ENCODE data around the gene FCER2. TPM values are rescaled to one million over a fixed set of nuclear protein-coding genes. Genes with fewer than 3 reads are reported as not detected.
"Not testable (repeated sequence)": the region's sequence is repeated elsewhere in the genome, so short reads cannot be mapped to it uniquely, and the experiment has no call there.

The FCER2 gene
- total and polyA plus RNA-seq, 2 of the 13 experiments (the other 11 are each of a cell fraction or from before 2014, with no cell fraction given): not detected

DNA sequence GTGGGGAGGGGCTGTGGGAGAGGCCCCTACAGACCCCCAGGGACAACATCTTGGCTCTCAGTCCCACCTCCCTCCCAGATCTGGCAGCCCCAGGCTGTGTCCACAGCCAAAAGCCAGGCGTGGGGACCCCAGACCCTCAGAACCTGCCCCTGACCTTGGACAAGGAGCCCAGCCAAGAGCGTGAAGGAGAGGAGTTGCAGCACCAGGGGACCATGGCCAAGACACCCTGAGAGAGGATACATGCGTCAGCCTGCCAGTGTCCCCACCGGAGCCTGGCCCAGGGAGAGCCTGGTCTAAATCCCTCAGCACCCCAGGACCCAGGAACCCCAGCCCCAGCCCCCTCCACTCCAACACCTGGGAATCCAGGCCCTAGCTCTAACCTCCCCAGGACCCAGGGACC, 44.4 kb upstream of the FCER2 start:
- DNase-seq (ENCODE audit: low spot score); H3K4me2 ChIP-seq (ENCODE audit: low read depth, low read length); in situ Hi-C loops (cut with HindIII; ENCODE audit: extremely low pct_ligation_motif_present, low pct_unique_long_range_greater_than_20kb); H3K27ac ChIP-seq (ENCODE audit: extremely low read length, insufficient read depth, low read length); H3K9me3 ChIP-seq (ENCODE audit: low read length); H2AFZ ChIP-seq (ENCODE audit: low read length); intact Hi-C loops (cut with micrococcal nuclease; ENCODE audit: unreplicated experiment); H4K20me1 ChIP-seq (ENCODE audit: insufficient read depth, low read length); ATAC-seq; FAIRE-seq; H3K4me3 ChIP-seq (replicated peaks in 1 of 3; ENCODE audit: insufficient read depth in 1 of 3, low read depth in 2 of 3, low read length in 3 of 3); CTCF ChIA-PET (ENCODE audit: low intra/inter-chr PET ratio, low total read pairs); H3K36me3 ChIP-seq (replicated peaks in 1 of 2; ENCODE audit: control insufficient read depth in 1 of 2, insufficient read depth in 2 of 2, low read length in 2 of 2); BruUV-seq (replicated peaks); H3K79me2 ChIP-seq (ENCODE audit: insufficient read depth, low read length); H3K4me1 ChIP-seq (ENCODE audit: insufficient read depth, low read length); H3K9ac ChIP-seq (ENCODE audit: insufficient read depth, low read depth, low read length); POLR2A ChIA-PET: not testable (repeated sequence)
- WGBS (ENCODE audit: low lambda C conversion rate): 49% methylated on average over 4 of the region's 4 CpGs
- H3K27me3 ChIP-seq (ENCODE audit: control insufficient read depth in 1 of 2, insufficient read depth in 2 of 2, low read length in 2 of 2): peaks cover 5 to 18% of the 10 kb centered on the region in 2 experiments; a peak in 2 of 5 replicates

GRCh38 chr19:7744871-7745650, 43.1 kb upstream of the FCER2 start:
- ChIA-PET CTCF (ENCODE audit: low intra/inter-chr PET ratio, low total read pairs) (no interaction called here), POLR2A (no interaction called here)
- WGBS (ENCODE audit: low lambda C conversion rate): 16% methylated on average over 8 of the region's 12 CpGs
- Histone ChIP-seq H3K4me2 (ENCODE audit: low read depth, low read length) (no peak overlapping the region), H2AFZ (ENCODE audit: low read length) (no peak overlapping the region), H3K4me1 (ENCODE audit: insufficient read depth, low read length) (peaks cover 6% of the 10 kb centered on the region; the same call in 1 of the 2 replicates), H4K20me1 (ENCODE audit: insufficient read depth, low read length) (no peaks in the 10 kb centered on the region), H3K9ac (ENCODE audit: insufficient read depth, low read depth, low read length) (no peak overlapping the region), H3K4me3 (replicated peaks in 1 of 3; ENCODE audit: insufficient read depth in 1 of 3, low read depth in 2 of 3, low read length in 3 of 3) (no peak overlapping the region), H3K27me3 (ENCODE audit: control insufficient read depth in 1 of 2, insufficient read depth in 2 of 2, low read length in 2 of 2) (peaks cover 3 to 25% of the 10 kb centered on the region in 2 experiments; a peak in 3 of 5 replicates), H3K27ac (ENCODE audit: extremely low read length, insufficient read depth, low read length) (no peak overlapping the region), H3K79me2 (ENCODE audit: insufficient read depth, low read length) (no peaks in the 10 kb centered on the region), H3K9me3 (ENCODE audit: low read length) (no peaks in the 10 kb centered on the region), H3K36me3 (replicated peaks in 1 of 2; ENCODE audit: control insufficient read depth in 1 of 2, insufficient read depth in 2 of 2, low read length in 2 of 2) (no peaks in the 10 kb centered on the region)
- BruUV-seq (replicated peaks): no TSS peak
- DNase-seq (ENCODE audit: low spot score) (no peak), ATAC-seq (no peak), FAIRE-seq (no peak)
- intact Hi-C loops (cut with micrococcal nuclease; ENCODE audit: unreplicated experiment): no loop called here
- in situ Hi-C loops (cut with HindIII; ENCODE audit: extremely low pct_ligation_motif_present, low pct_unique_long_range_greater_than_20kb): no loop called here
- TF ChIP-seq CBX5 (CRISPR knock-in tag; IDR thresholded peaks at IDR 0.05; ENCODE audit: borderline replicate concordance) (no peak), SMAD1 (CRISPR knock-in tag; IDR thresholded peaks at IDR 0.05; ENCODE audit: borderline replicate concordance, low read depth) (no peak), TFE3 (CRISPR knock-in tag; IDR thresholded peaks at IDR 0.05) (no peak), TOE1 (CRISPR knock-in tag; IDR thresholded peaks at IDR 0.05) (no peak), KAT2B (IDR thresholded peaks at IDR 0.05; ENCODE audit: borderline replicate concordance, low read depth, low read length) (no peak), SNAPC5 (CRISPR knock-in tag; IDR thresholded peaks at IDR 0.05; ENCODE audit: borderline replicate concordance) (no peak), RARG (CRISPR knock-in tag; IDR thresholded peaks at IDR 0.05; ENCODE audit: low read depth) (no peak), ZFP62 (CRISPR knock-in tag; IDR thresholded peaks at IDR 0.05) (no peak), ZNF264 (CRISPR knock-in tag; IDR thresholded peaks at IDR 0.05) (no peak)
- TF ChIP-seq, protein P1, sequence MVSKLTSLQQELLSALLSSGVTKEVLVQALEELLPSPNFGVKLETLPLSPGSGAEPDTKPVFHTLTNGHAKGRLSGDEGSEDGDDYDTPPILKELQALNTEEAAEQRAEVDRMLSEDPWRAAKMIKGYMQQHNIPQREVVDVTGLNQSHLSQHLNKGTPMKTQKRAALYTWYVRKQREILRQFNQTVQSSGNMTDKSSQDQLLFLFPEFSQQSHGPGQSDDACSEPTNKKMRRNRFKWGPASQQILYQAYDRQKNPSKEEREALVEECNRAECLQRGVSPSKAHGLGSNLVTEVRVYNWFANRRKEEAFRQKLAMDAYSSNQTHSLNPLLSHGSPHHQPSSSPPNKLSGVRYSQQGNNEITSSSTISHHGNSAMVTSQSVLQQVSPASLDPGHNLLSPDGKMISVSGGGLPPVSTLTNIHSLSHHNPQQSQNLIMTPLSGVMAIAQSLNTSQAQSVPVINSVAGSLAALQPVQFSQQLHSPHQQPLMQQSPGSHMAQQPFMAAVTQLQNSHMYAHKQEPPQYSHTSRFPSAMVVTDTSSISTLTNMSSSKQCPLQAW (CRISPR knock-in tag; IDR thresholded peaks at IDR 0.05): no peak
- TF ChIP-seq, protein P2, sequence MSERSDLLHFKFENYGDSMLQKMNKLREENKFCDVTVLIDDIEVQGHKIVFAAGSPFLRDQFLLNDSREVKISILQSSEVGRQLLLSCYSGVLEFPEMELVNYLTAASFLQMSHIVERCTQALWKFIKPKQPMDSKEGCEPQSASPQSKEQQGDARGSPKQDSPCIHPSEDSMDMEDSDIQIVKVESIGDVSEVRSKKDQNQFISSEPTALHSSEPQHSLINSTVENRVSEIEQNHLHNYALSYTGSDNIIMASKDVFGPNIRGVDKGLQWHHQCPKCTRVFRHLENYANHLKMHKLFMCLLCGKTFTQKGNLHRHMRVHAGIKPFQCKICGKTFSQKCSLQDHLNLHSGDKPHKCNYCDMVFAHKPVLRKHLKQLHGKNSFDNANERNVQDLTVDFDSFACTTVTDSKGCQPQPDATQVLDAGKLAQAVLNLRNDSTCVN (CRISPR knock-in tag; IDR thresholded peaks at IDR 0.05; ENCODE audit: borderline replicate concordance): no peak
- TF ChIP-seq, protein P3, sequence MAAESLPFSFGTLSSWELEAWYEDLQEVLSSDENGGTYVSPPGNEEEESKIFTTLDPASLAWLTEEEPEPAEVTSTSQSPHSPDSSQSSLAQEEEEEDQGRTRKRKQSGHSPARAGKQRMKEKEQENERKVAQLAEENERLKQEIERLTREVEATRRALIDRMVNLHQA (CRISPR knock-in tag; IDR thresholded peaks at IDR 0.05): no peak
